ENCODE measurements around the gene PKN2. TPM values are rescaled to one million over a fixed set of nuclear protein-coding genes. Genes with fewer than 3 reads are reported as not detected.
"Not testable (repeated sequence)": the region's sequence is repeated elsewhere in the genome, so short reads cannot be mapped to it uniquely, and the experiment has no call there.

PKN2 gene
- total RNA-seq, 5 donors from 2014 or later (not counting 1 experiment from before 2014, with no cell fraction given) = 33.1 to 50.6 (median 35.9) TPM

DNA sequence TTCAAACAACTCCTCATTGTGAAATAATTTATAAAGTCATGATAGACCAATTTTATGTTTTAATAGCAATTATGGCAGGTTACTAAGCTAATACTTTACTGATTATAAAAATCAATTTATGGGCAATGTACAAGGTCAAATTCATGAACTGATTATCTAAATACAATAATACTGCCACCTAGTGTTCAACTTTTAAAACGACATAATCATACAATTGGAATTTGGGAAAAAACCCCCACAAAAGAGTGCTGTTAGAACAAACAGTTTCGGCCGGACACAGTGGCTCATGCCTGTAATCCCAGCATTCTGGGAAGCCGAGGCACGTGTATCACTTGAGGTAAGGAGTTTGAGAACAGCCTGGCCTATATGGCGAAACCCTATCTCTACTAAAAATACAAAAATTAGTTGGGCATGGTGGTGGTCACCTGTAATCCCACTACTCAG is 193.3 kb downstream of the PKN2 start:
- CTCF ChIA-PET = interaction anchor here (0.5 to 6.4 kb wide), 21 partner anchors 10 to 269 kb away, joined by 3 to 59 read pairs (median 3); partner anchors contain the start of genes GBP1 (in 1 of the 2) and GTF2B (in 1 of the 2)
- no peak overlapping the region for H3K27ac Mint-ChIP-seq
- no peak overlapping the region for H3K4me3 Mint-ChIP-seq
- peaks cover 12% of the 10 kb centered on the region for H3K36me3 Mint-ChIP-seq
- Histone ChIP-seq H3K4me1 (ENCODE audit: control insufficient read depth in 1 of 2, extremely low read depth in 1 of 2, insufficient read depth in 2 of 2, low read length in 2 of 2) (peaks cover 5 to 16% of the 10 kb centered on the region in 2 experiments), H3K27me3 (replicated peaks in 1 of 2; ENCODE audit: control insufficient read depth in 2 of 2, extremely low read depth in 1 of 2, insufficient read depth in 2 of 2, low read length in 1 of 2) (no peaks in the 10 kb centered on the region), H3K9me3 (no peaks in the 10 kb centered on the region), H3K4me3 (ENCODE audit: control insufficient read depth in 1 of 2, extremely low read depth in 1 of 2, low read length in 1 of 2) (no peak overlapping the region), H3K36me3 (ENCODE audit: control insufficient read depth in 2 of 2, extremely low read depth in 1 of 2, insufficient read depth in 1 of 2, low read length in 1 of 2) (peaks cover 0 to 31% of the 10 kb centered on the region in 2 donors), H3K27ac (ENCODE audit: low read length) (no peak overlapping the region)
- POLR2A ChIA-PET = interaction anchor here (0.6 to 1.4 kb wide), 3 partner anchors 10 to 26 kb away, joined by 3 to 7 read pairs (median 4); partner anchors contain the start of gene GTF2B (in 1 of the 2)
- peak in 1 of 35 experiments; percentile 33 for DNase-seq
- H3K4me1 Mint-ChIP-seq = peaks cover 56 to 62% (median 58%) of the 10 kb centered on the region in 3 donors
- 0% methylated on average over 1 of the region's 6 CpGs for WGBS (ENCODE audit: insufficient coverage)
- H3K27me3 Mint-ChIP-seq = no peaks in the 10 kb centered on the region
- no peaks in the 10 kb centered on the region for H3K9me3 Mint-ChIP-seq
- no peak for ATAC-seq (replicated peaks in 1 of 4)

DNA sequence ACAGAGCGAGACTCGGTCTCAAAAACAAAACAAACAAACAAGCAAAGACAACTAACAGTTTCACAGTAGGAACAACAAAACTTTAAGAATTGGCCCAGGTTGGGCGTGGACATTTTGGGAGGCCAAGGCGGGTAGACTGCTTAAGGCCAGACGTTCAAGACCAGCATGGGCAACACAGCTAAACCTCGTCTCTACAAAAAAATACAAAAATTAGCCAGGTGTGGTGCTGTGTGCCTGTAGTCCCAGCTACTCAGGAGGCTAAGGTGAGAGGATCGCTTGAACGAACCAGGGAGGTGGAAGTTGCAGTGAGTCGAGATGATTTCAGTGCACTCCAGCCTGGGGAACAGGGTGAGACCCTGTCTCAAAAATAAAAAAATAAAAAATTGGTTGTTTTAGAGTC is 193.8 kb downstream of the PKN2 start:
- Mint-ChIP-seq H3K27me3 (no peaks in the 10 kb centered on the region), H3K27ac (peak overlapping the region in 1 of 2 donors; percentile 16), H3K4me1 (peaks cover 56 to 62% (median 58%) of the 10 kb centered on the region in 3 donors), H3K9me3 (no peaks in the 10 kb centered on the region), H3K4me3 (no peak overlapping the region), H3K36me3 (peaks cover 13% of the 10 kb centered on the region)
- ChIA-PET CTCF (interaction anchor here (0.5 to 6.4 kb wide), 15 partner anchors 8 to 225 kb away, joined by 3 to 59 read pairs (median 4); partner anchors contain the start of gene GTF2B (in 1 of the 2)), POLR2A (interaction anchor here in 1 of 2 donors (0.6 to 1.0 kb wide), 2 partner anchors 8 to 13 kb away, joined by 3 to 10 read pairs; partner anchors contain the start of gene GTF2B)
- Histone ChIP-seq H3K36me3 (ENCODE audit: control insufficient read depth in 2 of 2, extremely low read depth in 1 of 2, insufficient read depth in 1 of 2, low read length in 1 of 2) (peaks cover 0 to 26% of the 10 kb centered on the region in 2 donors), H3K4me3 (ENCODE audit: control insufficient read depth in 1 of 2, extremely low read depth in 1 of 2, low read length in 1 of 2) (no peak overlapping the region), H3K27me3 (replicated peaks in 1 of 2; ENCODE audit: control insufficient read depth in 2 of 2, extremely low read depth in 1 of 2, insufficient read depth in 2 of 2, low read length in 1 of 2) (no peaks in the 10 kb centered on the region), H3K27ac (ENCODE audit: low read length) (no peak overlapping the region), H3K4me1 (ENCODE audit: control insufficient read depth in 1 of 2, extremely low read depth in 1 of 2, insufficient read depth in 2 of 2, low read length in 2 of 2) (peaks cover 7 to 16% of the 10 kb centered on the region in 2 experiments), H3K9me3 (no peaks in the 10 kb centered on the region)
- no peak for DNase-seq
- ATAC-seq (replicated peaks in 1 of 4) = peak in 1 of 4 experiments; percentile 19
- WGBS (ENCODE audit: insufficient coverage) = 100% methylated on average over 2 of the region's 9 CpGs

DNA sequence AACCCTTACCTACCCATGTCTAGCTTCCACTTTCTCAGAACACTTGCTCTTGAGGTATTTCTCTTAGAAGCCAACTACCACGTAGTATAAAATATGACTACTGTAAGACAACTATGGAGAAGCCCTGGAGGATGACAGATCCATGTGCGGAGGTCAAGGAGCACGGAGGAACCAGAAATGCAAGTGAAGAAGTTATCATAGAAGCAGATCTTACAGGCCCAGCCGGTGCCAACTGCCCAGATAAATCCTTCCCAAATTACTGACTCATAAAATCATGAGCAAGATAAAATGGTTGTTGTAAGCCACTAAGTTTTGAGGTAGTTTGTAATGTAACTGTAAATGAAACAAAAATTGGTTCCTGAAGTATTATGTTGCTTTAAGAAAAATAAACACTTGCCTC is 194.7 kb downstream of the PKN2 start:
- H3K27ac ChIP-seq (ENCODE audit: low read length) = no peak overlapping the region
- no peak for DNase-seq
- peaks cover 57 to 66% (median 63%) of the 10 kb centered on the region in 3 donors for H3K4me1 Mint-ChIP-seq
- POLR2A ChIA-PET = interaction anchor here (0.6 to 1.0 kb wide), 2 partner anchors 13 to 54 kb away, joined by 3 to 10 read pairs; partner anchors contain the start of gene GTF2B (in 1 of the 2)
- H3K9me3 ChIP-seq = no peaks in the 10 kb centered on the region
- no peaks in the 10 kb centered on the region for H3K9me3 Mint-ChIP-seq
- peaks cover 18% of the 10 kb centered on the region for H3K36me3 Mint-ChIP-seq
- WGBS (ENCODE audit: insufficient coverage) = 100% methylated on average over 2 of the region's 4 CpGs
- no peak overlapping the region for H3K4me3 Mint-ChIP-seq
- CTCF ChIA-PET = interaction anchor here (0.7 to 6.4 kb wide), 10 partner anchors 9 to 767 kb away, joined by 3 to 59 read pairs (median 6); partner anchors contain the start of gene GTF2B (in 1 of the 2)
- peak overlapping the region in 1 of 2 donors; percentile 7 for H3K27ac Mint-ChIP-seq
- no peak for ATAC-seq (replicated peaks in 1 of 4)
- peaks cover 7 to 21% of the 10 kb centered on the region in 2 experiments for H3K4me1 ChIP-seq (ENCODE audit: control insufficient read depth in 1 of 2, extremely low read depth in 1 of 2, insufficient read depth in 2 of 2, low read length in 2 of 2)
- H3K27me3 ChIP-seq (replicated peaks in 1 of 2; ENCODE audit: control insufficient read depth in 2 of 2, extremely low read depth in 1 of 2, insufficient read depth in 2 of 2, low read length in 1 of 2) = no peaks in the 10 kb centered on the region
- no peak overlapping the region for H3K4me3 ChIP-seq (ENCODE audit: control insufficient read depth in 1 of 2, extremely low read depth in 1 of 2, low read length in 1 of 2)
- H3K27me3 Mint-ChIP-seq = no peaks in the 10 kb centered on the region
- H3K36me3 ChIP-seq (ENCODE audit: control insufficient read depth in 2 of 2, extremely low read depth in 1 of 2, insufficient read depth in 1 of 2, low read length in 1 of 2) = peaks cover 0 to 33% of the 10 kb centered on the region in 2 donors

DNA sequence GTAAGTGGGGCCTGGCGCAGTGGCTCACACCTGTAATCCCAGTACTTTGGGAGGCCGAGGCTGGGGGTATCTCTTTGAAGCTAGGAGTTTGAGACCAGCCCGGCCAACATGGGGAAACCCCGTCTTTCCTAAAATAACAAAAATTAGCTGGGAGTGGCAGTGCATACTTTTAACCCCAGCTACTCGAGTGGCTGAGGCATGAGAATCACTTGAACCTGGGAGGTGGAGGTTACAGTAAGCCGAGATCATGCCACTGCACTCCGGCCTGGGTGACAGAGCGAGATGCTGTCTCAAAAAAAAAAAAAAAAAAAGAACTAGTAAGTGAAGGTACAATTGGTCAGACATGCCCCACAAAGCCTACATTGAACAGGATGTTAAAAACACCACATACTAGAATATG is 196.6 kb downstream of the PKN2 start:
- ATAC-seq (replicated peaks in 1 of 4); DNase-seq; H3K27me3 Mint-ChIP-seq; H3K9me3 ChIP-seq; H3K4me3 Mint-ChIP-seq; H3K9me3 Mint-ChIP-seq; H3K27me3 ChIP-seq (replicated peaks in 1 of 2; ENCODE audit: control insufficient read depth in 2 of 2, extremely low read depth in 1 of 2, insufficient read depth in 2 of 2, low read length in 1 of 2); H3K4me3 ChIP-seq (ENCODE audit: control insufficient read depth in 1 of 2, extremely low read depth in 1 of 2, low read length in 1 of 2); H3K27ac ChIP-seq (ENCODE audit: low read length): not testable (repeated sequence)
- Mint-ChIP-seq H3K36me3 (peaks cover 20% of the 10 kb centered on the region), H3K4me1 (peaks cover 53 to 65% (median 56%) of the 10 kb centered on the region in 3 donors), H3K27ac (peak overlapping the region in 1 of 2 donors; percentile 0)
- POLR2A ChIA-PET = interaction anchor here (0.6 to 1.4 kb wide), 5 partner anchors 8 to 1132 kb away, joined by 3 to 8 read pairs (median 4); partner anchors contain the start of gene GTF2B (in 1 of the 2)
- H3K4me1 ChIP-seq (ENCODE audit: control insufficient read depth in 1 of 2, extremely low read depth in 1 of 2, insufficient read depth in 2 of 2, low read length in 2 of 2) = peaks cover 2 to 21% of the 10 kb centered on the region in 2 experiments
- H3K36me3 ChIP-seq (ENCODE audit: control insufficient read depth in 2 of 2, extremely low read depth in 1 of 2, insufficient read depth in 1 of 2, low read length in 1 of 2) = peaks cover 0 to 43% of the 10 kb centered on the region in 2 donors
- WGBS (ENCODE audit: insufficient coverage) = no CpG with 5 or more reads among the region's 8 CpGs
- CTCF ChIA-PET = interaction anchor here (0.6 to 6.4 kb wide), 5 partner anchors 9 to 1940 kb away, joined by 3 to 59 read pairs (median 6); partner anchors contain the start of gene GTF2B (in 1 of the 2)

DNA sequence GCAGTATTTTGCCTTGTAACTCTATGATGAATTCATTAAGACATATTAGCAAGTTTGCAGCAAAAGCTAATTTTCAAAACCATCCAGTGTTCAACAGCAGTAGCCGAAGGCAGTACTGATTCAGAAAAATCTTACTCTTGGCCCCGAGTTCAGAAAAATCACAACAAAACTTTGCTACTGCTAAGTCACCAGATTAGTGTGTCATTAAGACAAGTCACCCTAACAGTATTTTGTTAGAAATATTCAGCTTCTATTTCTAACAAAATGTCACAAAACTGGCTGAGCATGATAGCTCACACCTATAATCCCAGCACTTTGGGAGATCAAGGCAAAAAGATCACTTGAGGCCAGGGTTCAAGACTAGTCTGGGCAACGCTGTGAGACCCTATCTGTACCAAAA is 199.1 kb downstream of the PKN2 start:
- DNase-seq (no peak), ATAC-seq (replicated peaks in 1 of 4) (no peak)
- H3K9me3 Mint-ChIP-seq = no peaks in the 10 kb centered on the region
- no peak overlapping the region for H3K27ac ChIP-seq (ENCODE audit: low read length)
- H3K4me3 Mint-ChIP-seq = peak overlapping the region in 1 of 3 donors; percentile 10
- peaks cover 56 to 66% (median 57%) of the 10 kb centered on the region in 3 donors for H3K4me1 Mint-ChIP-seq
- H3K36me3 ChIP-seq (ENCODE audit: control insufficient read depth in 2 of 2, extremely low read depth in 1 of 2, insufficient read depth in 1 of 2, low read length in 1 of 2) = peaks cover 0 to 59% of the 10 kb centered on the region in 2 donors
- 89% methylated on average over 1 of the region's 3 CpGs for WGBS (ENCODE audit: insufficient coverage)
- CTCF ChIA-PET = interaction anchor here in 1 of 2 donors (0.6 kb wide), 1 partner anchor 27 kb away, joined by 11 read pairs; no protein-coding TSS in a partner anchor
- no peaks in the 10 kb centered on the region for H3K9me3 ChIP-seq
- H3K36me3 Mint-ChIP-seq = peaks cover 29% of the 10 kb centered on the region
- no peaks in the 10 kb centered on the region for H3K27me3 ChIP-seq (replicated peaks in 1 of 2; ENCODE audit: control insufficient read depth in 2 of 2, extremely low read depth in 1 of 2, insufficient read depth in 2 of 2, low read length in 1 of 2)
- H3K27ac Mint-ChIP-seq = peak overlapping the region in 1 of 2 donors; percentile 50
- no peaks in the 10 kb centered on the region for H3K27me3 Mint-ChIP-seq
- H3K4me3 ChIP-seq (ENCODE audit: control insufficient read depth in 1 of 2, extremely low read depth in 1 of 2, low read length in 1 of 2) = no peak overlapping the region
- POLR2A ChIA-PET = interaction anchor here in 1 of 2 donors (0.6 to 0.9 kb wide), 2 partner anchors 24 to 710 kb away, joined by 4 to 6 read pairs; no protein-coding TSS in a partner anchor
- peaks cover 2 to 12% of the 10 kb centered on the region in 2 experiments for H3K4me1 ChIP-seq (ENCODE audit: control insufficient read depth in 1 of 2, extremely low read depth in 1 of 2, insufficient read depth in 2 of 2, low read length in 2 of 2)

All from T-cell (primary cell).